Duodenal mucosa (tissue), 2 donors: Measurements from ENCODE around the gene ARNT2.

Experiments
- H3K27ac ChIP-seq: one replicate; pipeline ENCODE4 v1.7.0; 2013; ENCODE audit warnings: low read depth, low read length
- H3K27me3 ChIP-seq, 2 donors: one replicate each; pipeline ENCODE4 v1.7.0; 2013; ENCODE audit warnings: low read length in 2 of 2, control low read depth in 1 of 2; ENCODE audit not compliant: insufficient read depth in 2 of 2, control insufficient read depth in 1 of 2
- H3K36me3 ChIP-seq, 2 donors: one replicate each; pipeline ENCODE4 v1.7.0; 2013; ENCODE audit warnings: low read length in 2 of 2, control low read depth in 1 of 2; ENCODE audit not compliant: insufficient read depth in 2 of 2, control insufficient read depth in 1 of 2
- H3K4me1 ChIP-seq, 2 donors: one replicate each; pipeline ENCODE4 v1.7.0; 2013; ENCODE audit warnings: low read length in 2 of 2, control low read depth in 1 of 2; ENCODE audit not compliant: insufficient read depth in 2 of 2, control insufficient read depth in 1 of 2
- H3K4me3 ChIP-seq, 2 donors: one replicate each; pipeline ENCODE4 v1.7.0; 2013; ENCODE audit warnings: low read length in 2 of 2, low read depth in 1 of 2
- H3K9ac ChIP-seq, 2 donors: one replicate each; pipeline ENCODE4 v1.7.0; 2013; ENCODE audit warnings: low read length in 2 of 2, low read depth in 1 of 2
- H3K9me3 ChIP-seq, 2 donors: one replicate each; pipeline ENCODE4 v1.7.0; 2013; ENCODE audit warnings: low read length in 2 of 2, control low read depth in 1 of 2; ENCODE audit not compliant: control insufficient read depth in 1 of 2

The ARNT2 gene

DNA sequence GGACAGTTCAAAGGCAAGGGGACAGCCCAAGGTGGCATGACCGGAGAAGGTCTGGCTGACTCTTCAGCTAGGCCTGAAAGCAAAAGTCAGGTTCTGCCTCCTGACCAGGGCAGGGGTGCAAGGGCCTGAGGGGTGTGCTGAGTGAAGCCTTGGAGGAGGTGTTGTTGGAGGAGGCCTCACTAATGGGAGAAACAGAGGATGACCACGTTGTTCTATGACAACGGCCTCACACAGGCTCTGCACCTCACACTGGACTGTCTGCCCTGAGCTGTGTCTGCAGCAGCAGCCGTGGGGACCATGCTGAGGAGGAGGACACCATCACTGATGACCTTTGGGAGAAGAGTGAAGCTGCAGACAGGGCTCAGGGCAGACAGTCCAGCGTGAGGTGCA, 174.0 kb downstream of the ARNT2 start:
- no peak overlapping the region for H3K9ac ChIP-seq
- H3K27ac ChIP-seq, result no peak overlapping the region
- no peaks in the 10 kb centered on the region for H3K27me3 ChIP-seq
- no peaks in the 10 kb centered on the region for H3K4me1 ChIP-seq
- no peaks in the 10 kb centered on the region for H3K36me3 ChIP-seq
- H3K4me3 ChIP-seq, result no peak overlapping the region
- no peaks in the 10 kb centered on the region for H3K9me3 ChIP-seq

DNA sequence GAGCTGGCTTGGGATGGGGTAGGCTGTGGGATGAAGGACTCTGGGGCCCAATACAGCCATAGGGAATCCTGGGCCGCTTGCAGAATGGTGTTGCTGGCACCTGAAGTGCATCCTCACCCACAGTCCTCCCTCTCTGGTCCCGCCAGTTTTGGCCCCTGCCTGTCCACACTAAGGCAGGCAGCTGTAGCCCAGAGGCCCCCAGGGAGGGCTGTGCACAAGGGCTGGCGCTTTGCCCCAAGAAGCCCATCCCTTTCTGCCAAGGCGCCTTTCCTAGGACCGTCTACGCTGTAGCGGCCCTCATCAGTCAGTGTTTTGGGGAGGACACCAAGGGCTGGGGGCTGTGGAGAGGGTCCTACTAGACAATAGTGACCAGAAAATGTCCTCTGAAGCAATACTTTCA, 174.7 kb downstream of the ARNT2 start:
- Histone ChIP-seq H3K36me3 (no peaks in the 10 kb centered on the region), H3K4me1 (no peaks in the 10 kb centered on the region), H3K4me3 (no peak overlapping the region), H3K27ac (no peak overlapping the region), H3K9me3 (no peaks in the 10 kb centered on the region), H3K9ac (no peak overlapping the region), H3K27me3 (no peaks in the 10 kb centered on the region)

DNA sequence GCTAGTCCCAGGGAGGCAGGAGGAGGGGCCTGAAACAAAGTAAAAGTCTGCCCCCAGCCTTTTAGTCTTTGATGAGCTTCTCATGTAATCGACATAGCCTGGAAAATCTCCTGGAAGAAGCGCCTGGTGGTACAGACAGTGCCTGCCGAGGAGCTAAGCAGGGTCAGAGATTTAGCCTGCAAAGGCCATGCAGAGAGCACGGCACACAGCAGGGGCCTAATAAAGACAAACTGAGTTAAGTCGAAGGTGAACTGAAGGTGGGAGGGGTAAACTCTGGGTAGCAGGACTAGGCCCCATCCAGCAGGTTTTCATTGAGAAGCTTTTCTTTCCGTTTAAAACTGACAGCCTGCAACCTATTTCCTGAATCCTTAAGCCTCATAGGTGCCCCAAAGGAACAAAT, 175.4 kb downstream of the ARNT2 start:
- no peaks in the 10 kb centered on the region for H3K36me3 ChIP-seq
- no peaks in the 10 kb centered on the region for H3K27me3 ChIP-seq
- no peaks in the 10 kb centered on the region for H3K4me1 ChIP-seq
- H3K9ac ChIP-seq, result no peak overlapping the region
- H3K9me3 ChIP-seq, result no peaks in the 10 kb centered on the region
- no peak overlapping the region for H3K27ac ChIP-seq
- H3K4me3 ChIP-seq, result no peak overlapping the region

DNA sequence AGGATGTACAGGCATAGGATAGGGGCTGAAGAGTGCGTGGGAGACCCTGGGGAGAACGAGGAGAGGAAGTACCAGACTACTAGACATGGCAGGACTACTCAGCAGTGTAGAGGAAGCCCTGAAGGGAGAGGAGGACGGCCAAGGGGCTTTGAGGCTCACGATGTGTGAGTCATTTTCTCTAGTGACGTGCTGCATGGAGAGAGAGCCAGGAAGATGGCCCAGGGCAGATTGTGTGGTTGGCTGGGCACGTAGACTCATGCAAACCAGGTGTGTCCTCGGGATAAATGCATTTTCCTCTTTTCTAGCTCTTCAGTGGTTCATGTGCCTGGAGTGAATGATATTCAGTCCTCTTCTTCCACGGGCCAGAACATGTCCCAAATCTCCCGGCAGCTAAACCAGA, 175.9 kb downstream of the ARNT2 start:
- Histone ChIP-seq H3K9me3 (no peaks in the 10 kb centered on the region), H3K36me3 (no peaks in the 10 kb centered on the region), H3K9ac (no peak overlapping the region), H3K27me3 (no peaks in the 10 kb centered on the region), H3K4me3 (no peak overlapping the region), H3K4me1 (no peaks in the 10 kb centered on the region), H3K27ac (no peak overlapping the region)

DNA sequence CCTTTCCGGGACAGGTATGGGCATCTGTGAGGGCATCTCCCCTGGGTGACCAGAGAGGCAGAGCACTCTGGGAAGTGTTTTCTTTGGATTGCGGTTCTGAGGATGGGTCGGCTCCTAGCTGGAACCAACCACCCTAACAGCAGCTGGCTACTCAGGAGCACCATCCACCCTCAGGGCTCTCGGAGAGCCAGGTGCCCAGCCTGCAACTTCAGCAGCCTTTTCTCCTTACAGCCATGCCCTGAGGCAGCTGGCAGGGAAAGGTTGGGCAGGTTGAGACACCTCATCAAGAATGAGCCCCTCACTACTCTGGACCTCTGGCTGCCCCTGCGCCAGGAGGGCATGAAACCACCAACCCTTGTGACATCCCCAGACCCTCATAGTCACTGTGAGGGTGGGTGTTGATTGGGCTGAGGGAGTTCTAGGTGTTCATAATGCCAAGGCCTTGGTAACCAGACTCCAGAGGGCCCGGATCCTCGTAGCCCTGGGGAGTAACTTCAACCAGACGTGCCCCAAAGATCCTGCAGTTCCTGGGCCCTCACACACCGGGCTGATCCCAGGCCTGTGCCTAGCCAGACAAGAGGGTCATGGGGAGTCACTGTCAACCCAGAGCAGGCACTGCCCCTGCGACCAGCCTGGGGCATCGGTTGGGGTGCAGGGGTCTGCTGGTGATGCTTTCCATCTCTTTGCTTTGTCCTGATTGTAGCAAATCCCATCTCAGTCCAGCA, 176.5 kb downstream of the ARNT2 start:
- Histone ChIP-seq H3K27ac (no peak overlapping the region), H3K27me3 (no peaks in the 10 kb centered on the region)

DNA sequence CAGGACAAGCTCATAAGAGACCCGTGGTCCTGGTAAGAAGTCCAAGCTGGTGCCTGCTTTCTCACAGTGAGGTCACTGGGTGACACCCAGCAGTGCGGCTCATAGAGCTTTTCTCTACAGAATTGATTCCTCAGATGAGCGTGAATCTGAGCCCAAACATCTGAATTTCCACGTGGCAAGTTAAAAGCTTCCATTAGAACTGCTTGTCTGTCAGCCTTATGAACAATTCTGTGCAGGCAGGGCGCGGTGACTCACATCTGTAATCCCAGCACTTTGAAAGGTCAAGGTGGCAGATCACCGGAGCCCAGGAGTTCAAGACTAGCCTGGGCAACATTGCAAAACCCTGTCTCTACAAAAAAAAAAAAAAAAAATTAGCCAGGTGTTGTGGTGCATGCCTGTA, 177.8 kb downstream of the ARNT2 start:
- Histone ChIP-seq H3K4me3 (no peak overlapping the region), H3K27ac (no peak overlapping the region), H3K27me3 (no peaks in the 10 kb centered on the region), H3K36me3 (no peaks in the 10 kb centered on the region), H3K9ac (no peak overlapping the region), H3K9me3 (no peaks in the 10 kb centered on the region), H3K4me1 (peaks cover 0 to 5% of the 10 kb centered on the region in 2 donors)

More for the DNA sequence above, 176.5 kb downstream of the ARNT2 start:
- H3K9me3 ChIP-seq, result no peaks in the 10 kb centered on the region
- H3K4me1 ChIP-seq, result no peaks in the 10 kb centered on the region
- H3K4me3 ChIP-seq, result no peak overlapping the region
- no peaks in the 10 kb centered on the region for H3K36me3 ChIP-seq
- H3K9ac ChIP-seq, result no peak overlapping the region

DNA sequence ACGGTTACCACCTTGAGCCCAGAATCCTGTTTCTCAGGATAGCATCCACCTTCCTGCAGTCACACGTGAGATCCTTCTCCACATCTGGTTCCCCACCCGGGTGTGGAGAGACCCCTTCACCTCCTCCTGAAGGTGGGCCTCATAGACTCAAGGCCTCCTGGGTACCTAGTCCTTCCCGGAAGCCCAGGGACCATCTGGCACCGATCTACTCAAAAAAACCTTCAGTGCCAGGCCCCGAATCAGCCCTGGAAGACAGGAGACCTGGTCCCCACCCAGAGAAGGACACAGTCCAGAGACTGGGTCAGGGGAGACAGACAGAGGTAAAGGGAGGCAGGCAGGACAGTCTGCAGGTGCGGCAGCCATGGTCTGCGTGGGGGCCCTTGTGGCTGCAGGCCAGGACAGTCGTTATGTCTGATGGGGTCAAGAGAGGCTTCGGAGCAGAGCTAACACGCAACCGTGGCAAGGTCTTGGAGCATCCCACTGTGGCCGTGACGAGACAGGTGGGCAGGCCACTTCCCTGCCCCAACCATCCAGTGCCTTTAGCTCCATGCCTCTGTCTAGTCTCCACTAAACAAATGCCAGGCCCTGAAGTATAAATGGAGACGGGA, 178.7 kb downstream of the ARNT2 start:
- Histone ChIP-seq H3K9ac (no peak overlapping the region), H3K9me3 (no peaks in the 10 kb centered on the region), H3K36me3 (no peaks in the 10 kb centered on the region), H3K4me3 (no peak overlapping the region), H3K27me3 (no peaks in the 10 kb centered on the region), H3K4me1 (peaks cover 0 to 5% of the 10 kb centered on the region in 2 donors), H3K27ac (no peak overlapping the region)

DNA sequence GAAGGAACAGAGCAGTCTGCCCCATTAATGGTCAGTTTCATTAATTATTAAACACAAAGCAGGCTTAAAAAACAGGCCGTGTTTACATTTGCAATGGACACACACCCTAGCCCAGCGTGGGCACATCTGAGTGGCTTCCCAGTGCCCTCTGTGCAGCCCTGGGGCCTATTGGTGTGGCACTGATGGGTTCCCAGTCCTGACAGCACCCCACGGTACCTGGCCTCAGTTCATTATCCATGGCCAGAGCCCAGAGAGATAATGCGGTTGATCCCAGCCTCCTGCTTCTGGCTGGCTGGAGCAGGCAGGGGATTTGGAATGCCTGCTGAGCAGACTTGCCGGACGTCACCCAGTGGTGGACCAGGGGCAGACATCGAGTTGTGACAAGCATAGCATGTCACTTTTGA, 180.4 kb downstream of the ARNT2 start:
- peaks cover 0 to 5% of the 10 kb centered on the region in 2 donors for H3K4me1 ChIP-seq
- H3K9ac ChIP-seq, result no peak overlapping the region
- H3K4me3 ChIP-seq, result no peak overlapping the region
- H3K27me3 ChIP-seq, result no peaks in the 10 kb centered on the region
- H3K9me3 ChIP-seq, result no peaks in the 10 kb centered on the region
- no peak overlapping the region for H3K27ac ChIP-seq
- H3K36me3 ChIP-seq, result no peaks in the 10 kb centered on the region

DNA sequence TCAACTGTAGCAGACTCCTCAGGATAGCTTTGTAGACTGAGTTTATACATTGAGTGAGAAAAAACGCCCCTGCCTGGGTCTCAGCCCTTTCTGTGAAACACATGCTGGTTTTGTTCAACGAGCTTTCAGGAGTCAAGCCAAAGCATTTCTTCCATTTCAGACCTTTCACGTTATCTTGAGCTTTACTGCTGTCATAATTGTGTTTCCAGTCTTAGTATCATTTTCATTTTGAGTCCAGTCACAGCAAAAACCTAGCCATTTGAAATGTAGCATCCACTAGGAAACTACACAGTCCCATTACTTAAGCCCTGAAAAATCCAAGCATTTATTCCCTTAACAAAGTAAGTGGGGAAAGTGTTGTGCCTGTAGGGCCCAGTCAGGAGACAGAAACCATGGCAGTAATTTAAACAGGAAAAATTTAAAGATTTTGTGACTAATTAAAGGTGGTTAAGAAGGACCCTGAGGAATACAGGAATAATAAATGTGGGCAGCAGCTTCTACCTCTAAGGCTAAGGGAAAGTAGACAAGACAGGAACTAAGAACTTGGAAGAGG, 180.9 kb downstream of the ARNT2 start:
- no peaks in the 10 kb centered on the region for H3K9me3 ChIP-seq
- peaks cover 0 to 5% of the 10 kb centered on the region in 2 donors for H3K4me1 ChIP-seq
- no peak overlapping the region for H3K4me3 ChIP-seq
- H3K27me3 ChIP-seq, result no peaks in the 10 kb centered on the region
- H3K9ac ChIP-seq, result no peak overlapping the region
- no peaks in the 10 kb centered on the region for H3K36me3 ChIP-seq
- H3K27ac ChIP-seq, result no peak overlapping the region

DNA sequence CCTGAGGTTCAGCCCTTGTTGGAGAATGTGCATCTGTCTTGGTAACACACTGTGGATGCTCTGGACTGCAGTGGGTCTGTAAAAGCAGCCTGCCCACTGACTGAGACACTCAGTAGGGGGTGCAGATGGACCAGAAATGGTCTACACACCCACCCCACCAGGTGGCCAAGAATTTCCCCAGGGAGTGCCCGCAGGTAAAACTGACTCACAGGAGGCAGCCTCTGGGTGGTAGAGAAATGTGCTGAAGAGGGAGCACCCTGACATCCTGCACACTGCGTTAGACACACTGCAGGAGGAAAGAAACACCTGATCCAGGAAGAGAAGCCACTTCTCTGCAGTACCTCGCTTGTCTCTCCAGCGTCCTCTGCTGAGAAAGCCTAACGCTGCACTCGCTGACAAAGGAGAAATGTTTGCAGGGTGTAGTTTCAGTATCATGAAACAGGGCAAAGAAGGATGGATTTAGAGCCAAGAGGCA, 181.4 kb downstream of the ARNT2 start:
- Histone ChIP-seq H3K27ac (no peak overlapping the region), H3K36me3 (no peaks in the 10 kb centered on the region), H3K4me3 (no peak overlapping the region), H3K9me3 (no peaks in the 10 kb centered on the region), H3K27me3 (no peaks in the 10 kb centered on the region), H3K9ac (no peak overlapping the region), H3K4me1 (peaks cover 0 to 5% of the 10 kb centered on the region in 2 donors)
